ENCODE measurements around the gene CHAF1B. TPM values are rescaled to one million over a fixed set of nuclear protein-coding genes. Genes with fewer than 3 reads are reported as not detected.

CHAF1B gene
- total and polyA plus RNA-seq, 3 experiments from 2014 or later: 2.4 to 30.8 (median 30.6) TPM

- H3K9me3 Mint-ChIP-seq: no peaks in the 10 kb centered on the region
- peaks cover 16 to 23% of the 10 kb centered on the region in 2 donors for H3K27me3 Mint-ChIP-seq
- Histone ChIP-seq H3K4me1 (ENCODE audit: insufficient read depth, low read length) (peaks cover 6% of the 10 kb centered on the region), H3K9me3 (ENCODE audit: low read length) (no peaks in the 10 kb centered on the region), H3K27ac (ENCODE audit: low read depth, low read length) (no peak overlapping the region), H3K4me3 (ENCODE audit: low read length) (no peak overlapping the region), H3K36me3 (ENCODE audit: insufficient read depth, low read length) (no peaks in the 10 kb centered on the region), H3K27me3 (ENCODE audit: insufficient read depth, low read length, poor library complexity, severe bottlenecking) (no peaks in the 10 kb centered on the region)
- peaks cover 12 to 16% (median 12%) of the 10 kb centered on the region in 3 donors for H3K4me1 Mint-ChIP-seq
- DNase-seq: no peak
- H3K4me3 Mint-ChIP-seq: no peak overlapping the region
- ChIA-PET POLR2A (no interaction called here), CTCF (no interaction called here)
- H3K27ac Mint-ChIP-seq: no peak overlapping the region
- no peaks in the 10 kb centered on the region for H3K36me3 Mint-ChIP-seq
Measured at GRCh38 chr21:36433059-36433709, 48.0 kb downstream of the CHAF1B start.

GRCh38 chr21:36434144-36434543, 49.0 kb downstream of the CHAF1B start:
- Mint-ChIP-seq H3K9me3 (no peaks in the 10 kb centered on the region), H3K27me3 (peaks cover 14 to 23% of the 10 kb centered on the region in 2 donors), H3K27ac (no peak overlapping the region), H3K4me1 (peaks cover 10 to 13% (median 12%) of the 10 kb centered on the region in 3 donors), H3K36me3 (no peaks in the 10 kb centered on the region), H3K4me3 (no peak overlapping the region)
- ChIA-PET POLR2A (no interaction called here), CTCF (no interaction called here)
- H3K4me1 ChIP-seq (ENCODE audit: insufficient read depth, low read length): peaks cover 6% of the 10 kb centered on the region
- no peak for DNase-seq
- H3K9me3 ChIP-seq (ENCODE audit: low read length): no peaks in the 10 kb centered on the region
- no peaks in the 10 kb centered on the region for H3K27me3 ChIP-seq (ENCODE audit: insufficient read depth, low read length, poor library complexity, severe bottlenecking)
- no peaks in the 10 kb centered on the region for H3K36me3 ChIP-seq (ENCODE audit: insufficient read depth, low read length)
- no peak overlapping the region for H3K4me3 ChIP-seq (ENCODE audit: low read length)
- H3K27ac ChIP-seq (ENCODE audit: low read depth, low read length): no peak overlapping the region

- Mint-ChIP-seq H3K27ac (no peak overlapping the region), H3K27me3 (peaks cover 11 to 20% of the 10 kb centered on the region in 2 donors), H3K4me1 (no peaks in the 10 kb centered on the region), H3K9me3 (no peaks in the 10 kb centered on the region), H3K36me3 (no peaks in the 10 kb centered on the region), H3K4me3 (no peak overlapping the region)
- Histone ChIP-seq H3K27me3 (ENCODE audit: insufficient read depth, low read length, poor library complexity, severe bottlenecking) (no peaks in the 10 kb centered on the region), H3K9me3 (ENCODE audit: low read length) (no peaks in the 10 kb centered on the region), H3K27ac (ENCODE audit: low read depth, low read length) (no peak overlapping the region), H3K4me3 (ENCODE audit: low read length) (no peak overlapping the region), H3K4me1 (ENCODE audit: insufficient read depth, low read length) (no peaks in the 10 kb centered on the region), H3K36me3 (ENCODE audit: insufficient read depth, low read length) (no peaks in the 10 kb centered on the region)
- ChIA-PET CTCF (interaction anchor here (0.9 kb wide), 1 partner anchor 14 kb away, joined by 3 read pairs; no protein-coding TSS in a partner anchor), POLR2A (no interaction called here)
- no peak for DNase-seq
Measured at GRCh38 chr21:36436829-36437744, 51.9 kb downstream of the CHAF1B start.

- CTCF ChIA-PET: no interaction called here
- POLR2A ChIA-PET: no interaction called here
- H3K9me3 ChIP-seq (ENCODE audit: low read length): no peaks in the 10 kb centered on the region
Measured at GRCh38 chr21:36437745-36438128, 52.5 kb downstream of the CHAF1B start.

GRCh38 chr21:36441715-36442114, 56.5 kb downstream of the CHAF1B start:
- H3K36me3 ChIP-seq (ENCODE audit: insufficient read depth, low read length): no peaks in the 10 kb centered on the region
- H3K4me1 ChIP-seq (ENCODE audit: insufficient read depth, low read length): no peaks in the 10 kb centered on the region
- Mint-ChIP-seq H3K27ac (no peak overlapping the region), H3K9me3 (no peaks in the 10 kb centered on the region), H3K27me3 (peaks cover 0 to 11% of the 10 kb centered on the region in 2 donors), H3K36me3 (peaks cover 0 to 1% (median 0%) of the 10 kb centered on the region in 3 donors), H3K4me1 (peaks cover 0 to 3% (median 0%) of the 10 kb centered on the region in 3 donors), H3K4me3 (no peak overlapping the region)
- POLR2A ChIA-PET: no interaction called here
- DNase-seq: no peak
- no peak overlapping the region for H3K4me3 ChIP-seq (ENCODE audit: low read length)
- no peak overlapping the region for H3K27ac ChIP-seq (ENCODE audit: low read depth, low read length)
- H3K9me3 ChIP-seq (ENCODE audit: low read length): no peaks in the 10 kb centered on the region
- CTCF ChIA-PET: no interaction called here
- no peaks in the 10 kb centered on the region for H3K27me3 ChIP-seq (ENCODE audit: insufficient read depth, low read length, poor library complexity, severe bottlenecking)

More at GRCh38 chr21:36437745-36438128, 52.5 kb downstream of the CHAF1B start:
- Histone ChIP-seq H3K36me3 (ENCODE audit: insufficient read depth, low read length) (no peaks in the 10 kb centered on the region), H3K27me3 (ENCODE audit: insufficient read depth, low read length, poor library complexity, severe bottlenecking) (no peaks in the 10 kb centered on the region), H3K4me1 (ENCODE audit: insufficient read depth, low read length) (no peaks in the 10 kb centered on the region), H3K4me3 (ENCODE audit: low read length) (no peak overlapping the region), H3K27ac (ENCODE audit: low read depth, low read length) (no peak overlapping the region)
- Mint-ChIP-seq H3K9me3 (no peaks in the 10 kb centered on the region), H3K27ac (no peak overlapping the region), H3K36me3 (no peaks in the 10 kb centered on the region), H3K4me1 (no peaks in the 10 kb centered on the region), H3K4me3 (no peak overlapping the region), H3K27me3 (peaks cover 8 to 17% of the 10 kb centered on the region in 2 donors)
- DNase-seq: no peak

GRCh38 chr21:36446301-36446700, 61.1 kb downstream of the CHAF1B start:
- Histone ChIP-seq H3K9me3 (ENCODE audit: low read length) (no peaks in the 10 kb centered on the region), H3K4me3 (ENCODE audit: low read length) (no peak overlapping the region), H3K27me3 (ENCODE audit: insufficient read depth, low read length, poor library complexity, severe bottlenecking) (no peaks in the 10 kb centered on the region), H3K36me3 (ENCODE audit: insufficient read depth, low read length) (no peaks in the 10 kb centered on the region), H3K27ac (ENCODE audit: low read depth, low read length) (no peak overlapping the region), H3K4me1 (ENCODE audit: insufficient read depth, low read length) (no peaks in the 10 kb centered on the region)
- DNase-seq: no peak
- Mint-ChIP-seq H3K27me3 (peaks cover 2 to 10% of the 10 kb centered on the region in 2 donors), H3K36me3 (peaks cover 0 to 1% (median 0%) of the 10 kb centered on the region in 3 donors), H3K4me3 (no peak overlapping the region), H3K27ac (peak overlapping the region in 1 of 8 donors; percentile 6), H3K4me1 (peaks cover 0 to 3% (median 0%) of the 10 kb centered on the region in 3 donors), H3K9me3 (no peaks in the 10 kb centered on the region)
- ChIA-PET POLR2A (no interaction called here), CTCF (no interaction called here)

- CTCF ChIA-PET: no interaction called here
- H3K36me3 Mint-ChIP-seq: no peaks in the 10 kb centered on the region
- no peak for DNase-seq
- Histone ChIP-seq H3K4me1 (ENCODE audit: insufficient read depth, low read length) (no peaks in the 10 kb centered on the region), H3K27me3 (ENCODE audit: insufficient read depth, low read length, poor library complexity, severe bottlenecking) (no peaks in the 10 kb centered on the region), H3K9me3 (ENCODE audit: low read length) (no peaks in the 10 kb centered on the region), H3K36me3 (ENCODE audit: insufficient read depth, low read length) (no peaks in the 10 kb centered on the region), H3K27ac (ENCODE audit: low read depth, low read length) (no peak overlapping the region), H3K4me3 (ENCODE audit: low read length) (no peak overlapping the region)
- no peak overlapping the region for H3K4me3 Mint-ChIP-seq
- H3K9me3 Mint-ChIP-seq: no peaks in the 10 kb centered on the region
- peak overlapping the region in 1 of 8 donors; percentile 82 for H3K27ac Mint-ChIP-seq
- H3K4me1 Mint-ChIP-seq: no peaks in the 10 kb centered on the region
- H3K27me3 Mint-ChIP-seq: peaks cover 11 to 14% of the 10 kb centered on the region in 2 donors
- POLR2A ChIA-PET: no interaction called here
Measured at GRCh38 chr21:36450511-36450910, 65.3 kb downstream of the CHAF1B start.

GRCh38 chr21:36451506-36451905, 66.3 kb downstream of the CHAF1B start:
- H3K27ac Mint-ChIP-seq: no peak overlapping the region
- H3K27ac ChIP-seq (ENCODE audit: low read depth, low read length): no peak overlapping the region
- H3K4me1 Mint-ChIP-seq: no peaks in the 10 kb centered on the region
- H3K9me3 Mint-ChIP-seq: no peaks in the 10 kb centered on the region
- peaks cover 11 to 18% of the 10 kb centered on the region in 2 donors for H3K27me3 Mint-ChIP-seq
- no peaks in the 10 kb centered on the region for H3K9me3 ChIP-seq (ENCODE audit: low read length)
- no peaks in the 10 kb centered on the region for H3K4me1 ChIP-seq (ENCODE audit: insufficient read depth, low read length)
- POLR2A ChIA-PET: no interaction called here
- no peaks in the 10 kb centered on the region for H3K27me3 ChIP-seq (ENCODE audit: insufficient read depth, low read length, poor library complexity, severe bottlenecking)
- no peaks in the 10 kb centered on the region for H3K36me3 Mint-ChIP-seq
- CTCF ChIA-PET: no interaction called here
- no peak overlapping the region for H3K4me3 ChIP-seq (ENCODE audit: low read length)
- H3K36me3 ChIP-seq (ENCODE audit: insufficient read depth, low read length): no peaks in the 10 kb centered on the region
- no peak overlapping the region for H3K4me3 Mint-ChIP-seq
- DNase-seq: no peak

All from CD8-positive, alpha-beta memory T cell (primary cell).